SH-SY5Y (cell line): ENCODE data around the gene RASSF1.

Experiments
- GATA2 ChIP-seq: IDR thresholded peaks from 2 replicates; pipeline ENCODE4 v1.6.1; 2011; ENCODE audit warnings: mild to moderate bottlenecking, low read depth, low read length
- GATA3 ChIP-seq: IDR thresholded peaks from 2 replicates; pipeline ENCODE4 v1.6.1; 2011; ENCODE audit warnings: low read depth, mild to moderate bottlenecking, low read length, moderate library complexity

- TF ChIP-seq GATA2 (no peak), GATA3 (no peak)
Measured at GRCh38 chr3:50325113-50325480, 15.5 kb downstream of the RASSF1 start.
